GM12872 (cell line): ENCODE data around the gene MYCN.

Experiments
- CTCF ChIP-seq: IDR thresholded peaks from 3 replicates; pipeline ENCODE4 v1.5.1; 2011; ENCODE audit warnings: low read depth, mild to moderate bottlenecking, low read length, moderate library complexity; ENCODE audit not compliant: insufficient read depth

The MYCN gene

GRCh38 chr2:15941481-15941850, 1.1 kb downstream of the MYCN start:
- no peak for TF ChIP-seq CTCF

- TF ChIP-seq CTCF = no peak
These were observed 1.7 kb downstream of the MYCN start for GRCh38 chr2:15941871-15942710.

GRCh38 chr2:15942711-15943345, 2.5 kb downstream of the MYCN start:
- TF ChIP-seq CTCF = no peak

- TF ChIP-seq CTCF = 0 out of 3 replicates have a peak, but pooled peaks have one; percentile 20
These were observed 3.3 kb downstream of the MYCN start for GRCh38 chr2:15943378-15944280.

GRCh38 chr2:15944325-15945017, 4.1 kb downstream of the MYCN start:
- TF ChIP-seq CTCF = no peak

- TF ChIP-seq CTCF = no peak
These were observed 5.8 kb downstream of the MYCN start for GRCh38 chr2:15945909-15946705.
